Transverse colon (tissue), 4 donors: ENCODE data around the gene OR1D2. TPM values are rescaled to one million over a fixed set of nuclear protein-coding genes. Genes with fewer than 3 reads are reported as not detected.

Experiments used
- DNase-seq: peaks from one replicate; pipeline ENCODE4 v3.0.0-alpha.2; 2019
- H3K27ac ChIP-seq, 4 donors: fragments of 200-600 bp; sonication (generic); 2 replicates each; pipeline ENCODE4 v1.5.1; 2016 to 2018; ENCODE audit warnings: inconsistent platforms in 4 of 4
- H3K27me3 ChIP-seq: fragments of 200-600 bp; sonication (generic); 2 replicates; pipeline ENCODE4 v1.5.1; 2017; ENCODE audit warnings: inconsistent platforms
- H3K36me3 ChIP-seq, 4 donors: fragments of 200-600 bp; sonication (generic); 2 replicates each; pipeline ENCODE4 v1.5.1; 2017 to 2019; ENCODE audit warnings: inconsistent platforms in 4 of 4
- H3K4me1 ChIP-seq, 4 donors: fragments of 200-600 bp; sonication (generic); 2 replicates each; pipeline ENCODE4 v1.5.1; 2017 to 2020; ENCODE audit warnings: inconsistent platforms in 4 of 4
- H3K4me3 ChIP-seq, 4 donors: fragments of 200-600 bp; sonication (generic); 1 replicate in 1 of 4; 2 replicates in 3 of 4; pipeline versions ENCODE4 v1.5.1 to v1.6.1; 2017 to 2019; ENCODE audit warnings: inconsistent platforms in 4 of 4
- H3K9me3 ChIP-seq, 2 donors: fragments of 200-600 bp; sonication (generic); 2 replicates each; pipeline ENCODE4 v1.5.1; 2017 to 2019; ENCODE audit warnings: inconsistent platforms in 2 of 2
- EP300 ChIP-seq: sonication (generic); formaldehyde crosslinking; IDR thresholded peaks from one replicate; pipeline ENCODE4 v1.6.1; 2017; ENCODE audit warnings: antibody characterized with exemption, low read depth
- POLR2A ChIP-seq: fragments of 450-650 bp; IDR thresholded peaks from one replicate; pipeline ENCODE4 v1.6.1; 2016; ENCODE audit warnings: antibody characterized with exemption, mild to moderate bottlenecking, moderate library complexity
- POLR2AphosphoS5 ChIP-seq, 3 donors: sonication (generic); formaldehyde crosslinking; IDR thresholded peaks; one replicate each; pipeline ENCODE4 v1.6.1; 2016; ENCODE audit warnings: antibody characterized with exemption in 3 of 3
- WGBS, 2 donors: methylation state at CpG; one replicate each; pipeline ENCODE4 v1.1.5; 2018; ENCODE audit warnings: low coverage in 1 of 2; 5-methylcytosine and 5-hydroxymethylcytosine counted together
- in situ Hi-C, 4 donors: fragments of 200-750 bp; cut with MboI; loops; one replicate each; pipeline versions ENCODE4 v1.15.0 to v1.15.1; 2017; ENCODE audit warnings: low sequenced_read_pairs in 3 of 4, low pct_ligation_motif_present in 1 of 4, low pct_unique_long_range_greater_than_20kb in 1 of 4
- intact Hi-C: fragments of 100-400 bp; cut with DNase I; formaldehyde crosslinking; loops from one replicate; pipeline ENCODE4 v1.15.1; 2023; ENCODE audit warnings: low total_unique reads
- total RNA-seq, 4 donors: library from RNA; depleted of rRNA; stranded (reverse); fragments of >200 nt; gene quantifications; one replicate each; pipeline ENCODE4 v1.1.0, GENCODE V29; 2016
- TF ChIP-seq, protein P1 (sequence below), 5 experiments: fragments of 200-600 bp in 3 of 5; fragments of 450-650 bp in 2 of 5; sonication (generic) in 3 of 5; IDR thresholded peaks; 1 replicate in 2 of 5; 2 replicates in 3 of 5; pipeline ENCODE4 v1.5.1; 2016 to 2017; ENCODE audit warnings: antibody characterized with exemption in 5 of 5, inconsistent platforms in 3 of 5, mild to moderate bottlenecking in 2 of 5, moderate library complexity in 1 of 5

OR1D2 gene
- total RNA-seq, 4 donors from 2014 or later: not detected

DNA sequence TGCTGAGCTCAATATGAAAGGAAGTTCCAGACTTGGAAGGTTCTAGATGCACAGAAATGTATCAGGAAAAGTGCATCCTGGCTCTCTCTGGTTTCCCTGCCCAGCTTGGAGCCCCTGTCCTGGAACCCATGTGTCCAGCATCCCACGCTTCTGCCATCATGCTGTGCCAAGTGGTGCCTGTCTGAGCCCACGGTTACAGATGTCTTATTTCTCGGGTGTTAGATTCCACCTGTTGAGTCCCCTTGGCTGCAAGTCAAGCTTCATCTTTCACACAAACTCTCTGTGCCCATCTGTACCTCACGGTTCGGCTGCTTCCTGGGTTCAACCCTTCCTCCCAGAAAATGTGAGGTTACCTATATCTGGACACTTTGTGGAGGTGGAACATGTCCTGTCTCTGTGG, 63.3 kb downstream of the OR1D2 start:
- Histone ChIP-seq H3K4me3 (no peak overlapping the region), H3K9me3 (peaks cover 0 to 5% of the 10 kb centered on the region in 2 donors), H3K27ac (no peak overlapping the region), H3K27me3 (peaks cover 2% of the 10 kb centered on the region), H3K36me3 (no peaks in the 10 kb centered on the region), H3K4me1 (no peaks in the 10 kb centered on the region)
- no peak for DNase-seq
- in situ Hi-C loops (loop anchor here in 3 of 4 donors (25.0 kb wide), 1 partner anchor 596 kb away; the partner anchor contains the start of genes CTNS (in 3 of the 3) and SHPK (in 3 of the 3)), intact Hi-C loops (no loop called here)
- 68% methylated on average over 5 of the region's 5 CpGs; no CpG with 5 or more reads in 1 of the 2 donors for WGBS, 2 donors
- no peak for TF ChIP-seq POLR2A
- TF ChIP-seq, protein P1, sequence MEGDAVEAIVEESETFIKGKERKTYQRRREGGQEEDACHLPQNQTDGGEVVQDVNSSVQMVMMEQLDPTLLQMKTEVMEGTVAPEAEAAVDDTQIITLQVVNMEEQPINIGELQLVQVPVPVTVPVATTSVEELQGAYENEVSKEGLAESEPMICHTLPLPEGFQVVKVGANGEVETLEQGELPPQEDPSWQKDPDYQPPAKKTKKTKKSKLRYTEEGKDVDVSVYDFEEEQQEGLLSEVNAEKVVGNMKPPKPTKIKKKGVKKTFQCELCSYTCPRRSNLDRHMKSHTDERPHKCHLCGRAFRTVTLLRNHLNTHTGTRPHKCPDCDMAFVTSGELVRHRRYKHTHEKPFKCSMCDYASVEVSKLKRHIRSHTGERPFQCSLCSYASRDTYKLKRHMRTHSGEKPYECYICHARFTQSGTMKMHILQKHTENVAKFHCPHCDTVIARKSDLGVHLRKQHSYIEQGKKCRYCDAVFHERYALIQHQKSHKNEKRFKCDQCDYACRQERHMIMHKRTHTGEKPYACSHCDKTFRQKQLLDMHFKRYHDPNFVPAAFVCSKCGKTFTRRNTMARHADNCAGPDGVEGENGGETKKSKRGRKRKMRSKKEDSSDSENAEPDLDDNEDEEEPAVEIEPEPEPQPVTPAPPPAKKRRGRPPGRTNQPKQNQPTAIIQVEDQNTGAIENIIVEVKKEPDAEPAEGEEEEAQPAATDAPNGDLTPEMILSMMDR (IDR thresholded peaks at IDR 0.05): no peak
- TF ChIP-seq EP300: no peak
- no peak for TF ChIP-seq POLR2AphosphoS5 (IDR thresholded peaks at IDR 0.05)

DNA sequence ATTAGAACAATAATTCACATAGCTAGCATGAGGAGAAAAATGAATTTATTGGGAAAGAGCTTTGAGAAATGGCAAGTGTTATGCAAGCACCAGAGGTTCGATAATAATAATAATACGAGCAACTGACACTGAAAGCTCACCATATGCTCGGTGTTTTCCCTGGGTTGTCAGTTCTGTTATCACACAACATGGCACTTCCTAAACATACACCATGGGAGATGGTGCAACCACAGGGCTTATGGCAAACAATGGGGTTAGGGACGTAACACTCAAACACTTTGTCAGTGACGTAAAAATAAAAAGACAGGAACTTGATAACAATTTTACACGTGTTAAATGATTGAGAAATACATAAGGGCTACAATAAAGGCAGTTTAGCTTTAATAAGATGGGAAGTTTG, 64.5 kb downstream of the OR1D2 start:
- Histone ChIP-seq H3K4me3 (no peak overlapping the region), H3K9me3 (peaks cover 0 to 5% of the 10 kb centered on the region in 2 donors), H3K27me3 (peaks cover 2% of the 10 kb centered on the region), H3K36me3 (no peaks in the 10 kb centered on the region), H3K4me1 (no peaks in the 10 kb centered on the region), H3K27ac (no peak overlapping the region)
- in situ Hi-C loops: loop anchor here in 3 of 4 donors (25.0 kb wide), 1 partner anchor 598 kb away; the partner anchor contains the start of genes CTNS (in 3 of the 3) and SHPK (in 3 of the 3)
- no peak for TF ChIP-seq POLR2A
- no peak for TF ChIP-seq POLR2AphosphoS5 (IDR thresholded peaks at IDR 0.05)
- no peak for TF ChIP-seq EP300
- TF ChIP-seq, protein P1 (IDR thresholded peaks at IDR 0.05): no peak
- intact Hi-C loops: no loop called here
- 33 to 52% methylated on average over 6 of the region's 6 CpGs for WGBS, 2 donors
- no peak for DNase-seq

DNA sequence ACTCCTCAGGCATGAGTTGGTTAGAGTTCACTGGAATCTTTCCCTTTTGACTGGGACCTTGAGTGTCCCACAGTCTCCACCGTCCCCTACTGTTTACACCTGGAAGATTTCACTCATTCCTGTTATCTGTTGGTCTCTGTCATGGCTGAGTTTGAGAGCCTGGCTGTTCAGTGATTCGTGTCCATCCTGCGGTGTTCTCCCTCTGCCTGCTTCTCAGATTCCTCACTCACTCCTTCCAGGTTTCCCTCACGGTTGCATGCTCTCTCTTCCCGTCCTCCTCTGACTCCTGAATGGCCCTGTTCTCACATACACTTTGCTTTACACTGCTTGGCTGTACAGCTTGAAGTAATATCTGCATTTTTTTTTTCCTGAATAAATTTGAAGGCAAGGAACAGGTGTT, 65.3 kb downstream of the OR1D2 start:
- DNase-seq: no peak
- H3K4me1 ChIP-seq: no peaks in the 10 kb centered on the region
- 41 to 62% methylated on average over 5 of the region's 5 CpGs for WGBS, 2 donors
- H3K36me3 ChIP-seq: no peaks in the 10 kb centered on the region
- TF ChIP-seq EP300: no peak
- TF ChIP-seq POLR2AphosphoS5 (IDR thresholded peaks at IDR 0.05): no peak
- no peak for TF ChIP-seq POLR2A
- TF ChIP-seq, protein P1 (IDR thresholded peaks at IDR 0.05): no peak
- peaks cover 0 to 3% of the 10 kb centered on the region in 2 donors for H3K9me3 ChIP-seq
- no peak overlapping the region for H3K4me3 ChIP-seq
- H3K27ac ChIP-seq: no peak overlapping the region
- in situ Hi-C loops: loop anchor here in 3 of 4 donors (25.0 kb wide), 1 partner anchor 598 kb away; the partner anchor contains the start of genes CTNS (in 3 of the 3) and SHPK (in 3 of the 3)
- intact Hi-C loops: no loop called here
- H3K27me3 ChIP-seq: peaks cover 2% of the 10 kb centered on the region

Other genes with a start within 250 kb of the OR1D2 start
- gene OR1D5, start 40.8 kb downstream of the OR1D2 start, total RNA-seq: not detected
- not detected for gene OR1G1, start 23.1 kb upstream of the OR1D2 start, total RNA-seq
- not detected for gene OR1A2, start 93.1 kb upstream of the OR1D2 start, total RNA-seq
- not detected for gene OR1A1, start 103.2 kb upstream of the OR1D2 start, total RNA-seq
- gene OR3A1, start 193.9 kb upstream of the OR1D2 start, total RNA-seq: not detected